ENCODE measurements around the gene NLRP7.

NLRP7 gene

DNA sequence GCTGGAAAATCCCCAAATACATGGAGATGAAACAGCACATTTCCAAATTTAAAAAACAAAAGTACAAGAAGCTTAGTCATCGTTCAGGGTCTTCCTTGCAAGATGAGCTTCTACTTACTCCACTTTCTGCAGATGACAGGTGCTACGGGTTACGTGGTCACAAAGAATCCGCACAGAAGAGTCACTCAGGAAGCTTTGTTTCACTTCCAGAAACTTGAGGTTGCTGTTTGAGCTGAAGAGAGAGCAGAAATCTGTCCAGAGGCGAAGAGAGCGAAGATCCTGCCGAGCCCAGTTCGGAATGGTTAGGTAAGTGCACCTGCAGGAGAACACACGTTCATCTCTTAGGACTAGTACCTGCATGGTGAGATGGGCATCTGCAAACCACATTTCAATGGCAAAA lies 9.4 kb downstream of the NLRP7 start:
- no peak for TF ChIP-seq EZH2phosphoT487 (IDR thresholded peaks at IDR 0.05; ENCODE audit: low read length)
- no peak for TF ChIP-seq EZH2 (optimal IDR thresholded peaks at IDR 0.05; ENCODE audit: low read depth, low read length)
- TF ChIP-seq, protein P1, sequence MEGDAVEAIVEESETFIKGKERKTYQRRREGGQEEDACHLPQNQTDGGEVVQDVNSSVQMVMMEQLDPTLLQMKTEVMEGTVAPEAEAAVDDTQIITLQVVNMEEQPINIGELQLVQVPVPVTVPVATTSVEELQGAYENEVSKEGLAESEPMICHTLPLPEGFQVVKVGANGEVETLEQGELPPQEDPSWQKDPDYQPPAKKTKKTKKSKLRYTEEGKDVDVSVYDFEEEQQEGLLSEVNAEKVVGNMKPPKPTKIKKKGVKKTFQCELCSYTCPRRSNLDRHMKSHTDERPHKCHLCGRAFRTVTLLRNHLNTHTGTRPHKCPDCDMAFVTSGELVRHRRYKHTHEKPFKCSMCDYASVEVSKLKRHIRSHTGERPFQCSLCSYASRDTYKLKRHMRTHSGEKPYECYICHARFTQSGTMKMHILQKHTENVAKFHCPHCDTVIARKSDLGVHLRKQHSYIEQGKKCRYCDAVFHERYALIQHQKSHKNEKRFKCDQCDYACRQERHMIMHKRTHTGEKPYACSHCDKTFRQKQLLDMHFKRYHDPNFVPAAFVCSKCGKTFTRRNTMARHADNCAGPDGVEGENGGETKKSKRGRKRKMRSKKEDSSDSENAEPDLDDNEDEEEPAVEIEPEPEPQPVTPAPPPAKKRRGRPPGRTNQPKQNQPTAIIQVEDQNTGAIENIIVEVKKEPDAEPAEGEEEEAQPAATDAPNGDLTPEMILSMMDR (IDR thresholded peaks at IDR 0.05; ENCODE audit: low read length) = no peak

DNA sequence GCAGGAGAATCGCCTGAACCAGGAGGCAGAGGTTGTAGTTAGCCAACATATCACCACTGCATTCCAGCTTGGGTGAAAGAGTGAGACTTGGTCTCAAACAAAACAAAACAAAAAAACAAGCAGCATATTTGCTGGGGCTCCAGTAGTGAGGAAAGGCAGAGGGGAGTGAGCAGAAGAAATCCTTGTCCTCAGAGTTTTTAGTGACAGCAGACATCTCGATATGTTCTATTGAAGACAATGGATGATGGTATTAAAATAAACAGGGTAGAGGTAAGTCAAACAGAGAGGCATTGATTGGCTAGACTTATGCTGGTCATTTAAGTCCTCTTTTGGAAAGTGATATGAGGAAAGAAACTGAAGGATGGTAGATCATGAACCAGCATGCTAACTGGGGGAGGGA lies 19.0 kb downstream of the NLRP7 start:
- Histone ChIP-seq H2AFZ (ENCODE audit: low read length) (no peak overlapping the region), H3K4me2 (ENCODE audit: low read depth, low read length) (no peak overlapping the region), H3K4me3 (ENCODE audit: low read length) (no peak overlapping the region), H3K79me2 (ENCODE audit: low read length) (no peaks in the 10 kb centered on the region), H3K36me3 (replicated peaks; ENCODE audit: insufficient read depth, low read length) (0 out of 2 replicates have a peak, but pooled peaks cover 4% of the 10 kb centered on the region), H3F3A (ENCODE audit: insufficient read depth, low read length) (no peaks in the 10 kb centered on the region), H3K4me1 (ENCODE audit: low read length) (no peaks in the 10 kb centered on the region), H3K27ac (ENCODE audit: low read length) (no peak overlapping the region), H3K27me3 (replicated peaks; ENCODE audit: insufficient read depth, low read length) (no peaks in the 10 kb centered on the region), H4K20me1 (ENCODE audit: insufficient read depth, low read length) (no peaks in the 10 kb centered on the region), H3K9me2 (replicated peaks; ENCODE audit: insufficient read depth, low read length) (no peaks in the 10 kb centered on the region), H3K9ac (ENCODE audit: low read length) (no peak overlapping the region), H3K9me3 (replicated peaks; ENCODE audit: insufficient read depth, low read length) (no peaks in the 10 kb centered on the region)
- no peak for TF ChIP-seq EZH2phosphoT487 (IDR thresholded peaks at IDR 0.05; ENCODE audit: low read length)
- TF ChIP-seq, protein P1 (IDR thresholded peaks at IDR 0.05; ENCODE audit: low read length) = no peak
- no peak for TF ChIP-seq EZH2 (optimal IDR thresholded peaks at IDR 0.05; ENCODE audit: low read depth, low read length)
- no peak for DNase-seq

More for the DNA sequence above, 9.4 kb downstream of the NLRP7 start:
- Histone ChIP-seq H3F3A (ENCODE audit: insufficient read depth, low read length) (peaks cover 12% of the 10 kb centered on the region), H3K9me2 (replicated peaks; ENCODE audit: insufficient read depth, low read length) (no peaks in the 10 kb centered on the region), H2AFZ (ENCODE audit: low read length) (no peak overlapping the region), H3K27ac (ENCODE audit: low read length) (peak overlapping the region; percentile 76; the same call in 1 of the 2 replicates), H3K36me3 (replicated peaks; ENCODE audit: insufficient read depth, low read length) (no peaks in the 10 kb centered on the region), H3K4me2 (ENCODE audit: low read depth, low read length) (peak overlapping the region; percentile 44), H3K9me3 (replicated peaks; ENCODE audit: insufficient read depth, low read length) (no peaks in the 10 kb centered on the region), H3K4me1 (ENCODE audit: low read length) (no peaks in the 10 kb centered on the region), H3K27me3 (replicated peaks; ENCODE audit: insufficient read depth, low read length) (0 out of 2 replicates have a peak, but pooled peaks cover 3% of the 10 kb centered on the region), H3K4me3 (ENCODE audit: low read length) (peak overlapping the region; percentile 60), H4K20me1 (ENCODE audit: insufficient read depth, low read length) (no peaks in the 10 kb centered on the region), H3K79me2 (ENCODE audit: low read length) (peaks cover 14% of the 10 kb centered on the region), H3K9ac (ENCODE audit: low read length) (peak overlapping the region; percentile 54; the same call in 1 of the 2 replicates)
- peak; percentile 94 for DNase-seq

DNA sequence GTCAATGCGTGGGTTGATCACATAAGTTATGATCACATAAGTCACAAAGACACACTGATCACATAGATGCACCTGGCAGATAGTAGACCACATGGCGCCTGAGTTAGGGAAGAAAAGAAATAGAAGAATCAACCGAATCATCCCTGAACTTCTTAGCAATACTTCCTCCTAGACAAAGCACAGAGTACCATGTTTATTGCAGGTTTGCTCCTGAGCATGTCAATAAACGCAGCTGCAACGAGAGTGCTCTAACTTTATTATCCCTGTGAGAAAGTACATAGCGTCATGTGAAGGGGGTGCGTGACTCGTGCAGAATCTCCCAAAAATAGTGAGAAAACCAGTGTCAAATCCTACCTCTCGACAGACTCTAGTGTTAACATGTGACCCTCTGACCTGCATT lies 24.1 kb downstream of the NLRP7 start:
- no peaks in the 10 kb centered on the region for H3K27me3 ChIP-seq (replicated peaks; ENCODE audit: insufficient read depth, low read length)
- no peaks in the 10 kb centered on the region for H3K36me3 ChIP-seq (replicated peaks; ENCODE audit: insufficient read depth, low read length)
- H3K9me3 ChIP-seq (replicated peaks; ENCODE audit: insufficient read depth, low read length) = no peaks in the 10 kb centered on the region
- no peak overlapping the region for H3K9ac ChIP-seq (ENCODE audit: low read length)
- H3K79me2 ChIP-seq (ENCODE audit: low read length) = no peaks in the 10 kb centered on the region
- H3K4me2 ChIP-seq (ENCODE audit: low read depth, low read length) = no peak overlapping the region
- no peak for DNase-seq
- H3K4me1 ChIP-seq (ENCODE audit: low read length) = peaks cover 5% of the 10 kb centered on the region; the same call in 1 of the 2 replicates
- peak overlapping the region; percentile 17; the same call in 1 of the 2 replicates for H3K27ac ChIP-seq (ENCODE audit: low read length)
- H3K9me2 ChIP-seq (replicated peaks; ENCODE audit: insufficient read depth, low read length) = no peaks in the 10 kb centered on the region
- H3F3A ChIP-seq (ENCODE audit: insufficient read depth, low read length) = no peaks in the 10 kb centered on the region
- no peak overlapping the region for H2AFZ ChIP-seq (ENCODE audit: low read length)
- H3K4me3 ChIP-seq (ENCODE audit: low read length) = no peak overlapping the region
- TF ChIP-seq EZH2 (optimal IDR thresholded peaks at IDR 0.05; ENCODE audit: low read depth, low read length) (no peak), EZH2phosphoT487 (IDR thresholded peaks at IDR 0.05; ENCODE audit: low read length) (no peak)
- TF ChIP-seq, protein P1 (IDR thresholded peaks at IDR 0.05; ENCODE audit: low read length) = no peak
- H4K20me1 ChIP-seq (ENCODE audit: insufficient read depth, low read length) = no peaks in the 10 kb centered on the region
